GM10266 (cell line): ENCODE results near the gene PBLD.

Experiments used
- DNase-seq: peaks from one replicate; pipeline ENCODE4 v3.0.0; 2012; ENCODE audit errors: extremely low spot score
- CTCF ChIP-seq: IDR thresholded peaks from 2 replicates; pipeline ENCODE4 v1.5.1; 2012; ENCODE audit warnings: mild to moderate bottlenecking, low read depth; ENCODE audit not compliant: control insufficient read depth, insufficient read depth; ENCODE audit errors: missing control alignments

PBLD gene

GRCh38 chr10:68235581-68235980 is 97.1 kb downstream of the PBLD start:
- no peak for TF ChIP-seq CTCF
- no peak for DNase-seq

- no peak for TF ChIP-seq CTCF
- DNase-seq = no peak
These were observed 97.6 kb downstream of the PBLD start for GRCh38 chr10:68235111-68235510.

- TF ChIP-seq CTCF = no peak
- no peak for DNase-seq
These were observed 99.7 kb downstream of the PBLD start for GRCh38 chr10:68233046-68233445.
